Activated naive CD4-positive, alpha-beta T cell treated with anti-CD3 and anti-CD28 coated beads, Interleukin-2, amount 50 U/mL, for 16 hours (primary cell): ENCODE measurements around the gene SPAG4.
A peak's percentile ranks its signal among the peaks of the same experiment; 100 is the strongest.

Source experiments
- DNase-seq: peaks from one replicate; pipeline ENCODE4 v3.0.0-alpha.2; 2020

SPAG4 gene

GRCh38 chr20:35600176-35600992 is 15.2 kb upstream of the SPAG4 start:
- no peak for DNase-seq

GRCh38 chr20:35600993-35601973 is 14.3 kb upstream of the SPAG4 start:
- DNase-seq: peak; percentile 80

GRCh38 chr20:35601990-35602389 is 13.6 kb upstream of the SPAG4 start:
- no peak for DNase-seq

- DNase-seq: no peak
Observed at GRCh38 chr20:35602851-35603495, 12.7 kb upstream of the SPAG4 start.

GRCh38 chr20:35603695-35604448 is 11.8 kb upstream of the SPAG4 start:
- DNase-seq: no peak

- no peak for DNase-seq
Observed at GRCh38 chr20:35604449-35604747, 11.2 kb upstream of the SPAG4 start.

GRCh38 chr20:35606127-35606526 is 9.5 kb upstream of the SPAG4 start:
- DNase-seq: no peak

GRCh38 chr20:35607003-35607735 is 8.5 kb upstream of the SPAG4 start:
- no peak for DNase-seq

- DNase-seq: no peak
Observed at GRCh38 chr20:35610833-35611427, 4.7 kb upstream of the SPAG4 start.

GRCh38 chr20:35611482-35611881 is 4.1 kb upstream of the SPAG4 start:
- DNase-seq: no peak

- peak; percentile 50 for DNase-seq
Observed at GRCh38 chr20:35616465-35617396, 1.1 kb downstream of the SPAG4 start.

- DNase-seq: peak; percentile 49
Observed at GRCh38 chr20:35617397-35618262, 2.0 kb downstream of the SPAG4 start.

- peak; percentile 22 for DNase-seq
Observed at GRCh38 chr20:35618263-35619131, 2.9 kb downstream of the SPAG4 start.

GRCh38 chr20:35619196-35620095 is 3.8 kb downstream of the SPAG4 start:
- DNase-seq: peak; percentile 84

- no peak for DNase-seq
Observed at GRCh38 chr20:35620818-35621559, 5.4 kb downstream of the SPAG4 start.

- no peak for DNase-seq
Observed at GRCh38 chr20:35621560-35621946, 5.9 kb downstream of the SPAG4 start.
